Measurements from ENCODE around the gene PTER.

GRCh38 chr10:16519908-16520861 lies 83.4 kb downstream of the PTER start:
- TF ChIP-seq POLR2A (IDR thresholded peaks at IDR 0.05; ENCODE audit: low read length), result no peak
- TF ChIP-seq GATA1 (IDR thresholded peaks at IDR 0.05; ENCODE audit: low read depth, low read length), result no peak

Data from erythroblast (primary cell).